Measurements from ENCODE around the gene RANBP1. TPM values are rescaled to one million over a fixed set of nuclear protein-coding genes. Genes with fewer than 3 reads are reported as not detected.

The RANBP1 gene
- total and polyA plus RNA-seq, 2 of the 8 experiments (the other 6 are each of a cell fraction or from before 2014, with no cell fraction given): 343 to 484 TPM

DNA sequence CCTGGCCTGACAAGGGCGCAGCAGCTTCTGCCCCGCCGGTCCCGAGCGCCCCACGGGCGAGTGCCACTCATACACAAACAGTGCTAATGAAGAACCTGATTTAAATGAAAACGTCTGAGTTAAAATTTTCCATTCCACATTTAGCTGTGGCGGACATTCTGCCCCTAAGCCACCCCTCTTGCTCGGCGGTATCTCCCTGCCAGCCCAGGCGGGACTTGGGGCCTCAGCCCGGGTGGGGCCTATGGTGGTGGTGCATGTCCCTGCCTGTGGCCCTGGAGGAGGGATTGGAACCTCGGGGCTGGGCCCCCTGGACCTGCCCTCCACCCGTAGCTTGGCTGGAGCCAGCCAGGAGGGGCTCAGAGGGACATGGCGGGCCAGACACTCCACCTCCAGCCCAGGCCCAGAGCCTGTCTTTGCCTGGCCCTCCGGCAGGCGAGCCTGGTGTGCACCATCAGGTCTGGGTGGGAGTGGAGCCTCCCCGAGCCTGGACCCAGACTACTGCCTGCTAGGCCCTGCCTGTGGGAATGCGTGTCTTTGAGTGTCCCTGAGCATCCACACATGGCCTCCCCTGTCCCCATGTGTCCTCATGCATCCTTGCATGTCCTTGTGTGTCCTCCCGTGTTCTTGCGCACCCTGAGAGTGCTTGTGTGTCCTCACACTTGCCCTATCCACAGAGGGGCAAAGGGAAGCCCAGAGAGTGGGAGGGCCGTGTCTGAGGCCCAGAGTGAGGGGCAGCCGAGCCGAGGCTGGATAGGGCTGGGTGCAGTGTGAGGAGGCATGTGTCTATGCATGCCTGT lies 20.1 kb downstream of the RANBP1 start:
- Histone ChIP-seq H4K8ac (ENCODE audit: extremely low read depth, insufficient read depth, low read length) (no peak overlapping the region), H2BK20ac (ENCODE audit: low read length) (no peak overlapping the region), H2BK12ac (ENCODE audit: low read depth, low read length) (no peak overlapping the region), H3K4me2 (ENCODE audit: insufficient read depth in 1 of 2, low read depth in 2 of 2, low read length in 2 of 2) (no peak overlapping the region), H4K91ac (replicated peaks; ENCODE audit: insufficient read length, low read length) (no peak overlapping the region), H4K5ac (ENCODE audit: insufficient read length, low read depth, low read length) (no peak overlapping the region), H3K9ac (replicated peaks in 1 of 4; ENCODE audit: extremely low read depth in 1 of 4, low read depth in 3 of 4, low read length in 3 of 4) (no peak overlapping the region; a peak in 1 of 7 replicates), H3K36me3 (ENCODE audit: control insufficient read depth in 2 of 4, insufficient read depth in 4 of 4, low read length in 3 of 4) (0 out of 8 replicates have a peak, but pooled peaks cover 0 to 4% (median 0%) of the 10 kb centered on the region in 4 experiments), H3K56ac (replicated peaks; ENCODE audit: insufficient read length, low read depth, low read length) (no peak overlapping the region), H2AFZ (ENCODE audit: low read length) (no peak overlapping the region), H3K4ac (replicated peaks; ENCODE audit: insufficient read length, low read depth, low read length) (no peak overlapping the region), H3K23ac (ENCODE audit: insufficient read length) (no peak overlapping the region), H3K18ac (ENCODE audit: extremely low read depth, low read length) (no peak overlapping the region), H4K20me1 (replicated peaks in 1 of 2; ENCODE audit: control insufficient read depth in 1 of 2, insufficient read depth in 2 of 2, low read length in 2 of 2) (peaks cover 15 to 36% of the 10 kb centered on the region in 2 experiments), H2AK5ac (ENCODE audit: low read depth, low read length) (no peak overlapping the region), H2BK120ac (replicated peaks; ENCODE audit: low read depth, low read length) (no peak overlapping the region), H2BK5ac (ENCODE audit: low read depth, low read length) (peak overlapping the region; percentile 90), H3K79me2 (ENCODE audit: control insufficient read depth in 1 of 2, insufficient read depth in 2 of 2, low read length in 2 of 2) (peaks cover 0 to 21% of the 10 kb centered on the region in 2 experiments; a peak in 3 of 4 replicates), H3K27ac (ENCODE audit: low read depth, low read length) (no peak overlapping the region), H3K14ac (ENCODE audit: insufficient read length) (no peak overlapping the region), H3K4me3 (ENCODE audit: extremely low read depth in 1 of 4, insufficient read depth in 2 of 4, low read depth in 3 of 4, low read length in 4 of 4) (no peak overlapping the region), H3K4me1 (replicated peaks in 1 of 4; ENCODE audit: control insufficient read depth in 3 of 4, insufficient read depth in 4 of 4, low read length in 3 of 4) (peaks cover 0 to 7% (median 6%) of the 10 kb centered on the region in 4 experiments; a peak in 4 of 7 replicates), H3K23me2 (ENCODE audit: low read depth, low read length) (peaks cover 7% of the 10 kb centered on the region; the same call in 1 of the 2 replicates), H2BK15ac (ENCODE audit: low read length) (no peak overlapping the region), H3K27me3 (replicated peaks in 1 of 4; ENCODE audit: control insufficient read depth in 3 of 4, extremely low read depth in 1 of 4, insufficient read depth in 3 of 4, low read length in 3 of 4) (no peaks in the 10 kb centered on the region; a peak in 2 of 7 replicates), H3K79me1 (ENCODE audit: low read depth, low read length) (peaks cover 21% of the 10 kb centered on the region), H3K9me3 (ENCODE audit: insufficient read depth in 2 of 2, low read depth in 1 of 2, low read length in 1 of 2) (no peaks in the 10 kb centered on the region)
- ChIA-PET CTCF (ENCODE audit: partially characterized antibody) (no interaction called here), POLR2A (ENCODE audit: partially characterized antibody) (interaction anchor here (6.3 to 10.1 kb wide), 2 partner anchors 9 to 17 kb away, joined by 40 to 104 read pairs; partner anchors contain the start of gene TRMT2A)
- DNase-seq (ENCODE audit: low read depth in 1 of 2, low spot score in 2 of 2): no peak
- FAIRE-seq: no peak
- WGBS, 2 experiments (ENCODE audit: extremely low coverage in 1 of 2, insufficient coverage in 1 of 2, insufficient read length in 1 of 2, insufficient replicate concordance in 2 of 2, low coverage in 1 of 2, low lambda C conversion rate in 2 of 2, missing lambda C conversion rate in 1 of 2): 95% methylated on average over 25 of the region's 25 CpGs; no CpG with 5 or more reads in 1 of the 2 experiments
- TF ChIP-seq SIRT6 (IDR thresholded peaks at IDR 0.05; ENCODE audit: low read length) (no peak), POU5F1 (IDR thresholded peaks at IDR 0.05; ENCODE audit: low read depth, low read length) (no peak), CBX8 (IDR thresholded peaks at IDR 0.05; ENCODE audit: borderline replicate concordance, low read depth, low read length) (no peak)
- TF ChIP-seq, protein P1, sequence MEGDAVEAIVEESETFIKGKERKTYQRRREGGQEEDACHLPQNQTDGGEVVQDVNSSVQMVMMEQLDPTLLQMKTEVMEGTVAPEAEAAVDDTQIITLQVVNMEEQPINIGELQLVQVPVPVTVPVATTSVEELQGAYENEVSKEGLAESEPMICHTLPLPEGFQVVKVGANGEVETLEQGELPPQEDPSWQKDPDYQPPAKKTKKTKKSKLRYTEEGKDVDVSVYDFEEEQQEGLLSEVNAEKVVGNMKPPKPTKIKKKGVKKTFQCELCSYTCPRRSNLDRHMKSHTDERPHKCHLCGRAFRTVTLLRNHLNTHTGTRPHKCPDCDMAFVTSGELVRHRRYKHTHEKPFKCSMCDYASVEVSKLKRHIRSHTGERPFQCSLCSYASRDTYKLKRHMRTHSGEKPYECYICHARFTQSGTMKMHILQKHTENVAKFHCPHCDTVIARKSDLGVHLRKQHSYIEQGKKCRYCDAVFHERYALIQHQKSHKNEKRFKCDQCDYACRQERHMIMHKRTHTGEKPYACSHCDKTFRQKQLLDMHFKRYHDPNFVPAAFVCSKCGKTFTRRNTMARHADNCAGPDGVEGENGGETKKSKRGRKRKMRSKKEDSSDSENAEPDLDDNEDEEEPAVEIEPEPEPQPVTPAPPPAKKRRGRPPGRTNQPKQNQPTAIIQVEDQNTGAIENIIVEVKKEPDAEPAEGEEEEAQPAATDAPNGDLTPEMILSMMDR (IDR thresholded peaks at IDR 0.05; ENCODE audit: control extremely low read depth in 1 of 3, insufficient read depth in 1 of 3, low read depth in 1 of 3, low read length in 3 of 3): no peak
- TF ChIP-seq, protein P2, sequence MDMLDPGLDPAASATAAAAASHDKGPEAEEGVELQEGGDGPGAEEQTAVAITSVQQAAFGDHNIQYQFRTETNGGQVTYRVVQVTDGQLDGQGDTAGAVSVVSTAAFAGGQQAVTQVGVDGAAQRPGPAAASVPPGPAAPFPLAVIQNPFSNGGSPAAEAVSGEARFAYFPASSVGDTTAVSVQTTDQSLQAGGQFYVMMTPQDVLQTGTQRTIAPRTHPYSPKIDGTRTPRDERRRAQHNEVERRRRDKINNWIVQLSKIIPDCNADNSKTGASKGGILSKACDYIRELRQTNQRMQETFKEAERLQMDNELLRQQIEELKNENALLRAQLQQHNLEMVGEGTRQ (IDR thresholded peaks at IDR 0.05; ENCODE audit: low read length): no peak

All from H1 (cell line).